ENCODE data around the gene PIGQ.

DNA sequence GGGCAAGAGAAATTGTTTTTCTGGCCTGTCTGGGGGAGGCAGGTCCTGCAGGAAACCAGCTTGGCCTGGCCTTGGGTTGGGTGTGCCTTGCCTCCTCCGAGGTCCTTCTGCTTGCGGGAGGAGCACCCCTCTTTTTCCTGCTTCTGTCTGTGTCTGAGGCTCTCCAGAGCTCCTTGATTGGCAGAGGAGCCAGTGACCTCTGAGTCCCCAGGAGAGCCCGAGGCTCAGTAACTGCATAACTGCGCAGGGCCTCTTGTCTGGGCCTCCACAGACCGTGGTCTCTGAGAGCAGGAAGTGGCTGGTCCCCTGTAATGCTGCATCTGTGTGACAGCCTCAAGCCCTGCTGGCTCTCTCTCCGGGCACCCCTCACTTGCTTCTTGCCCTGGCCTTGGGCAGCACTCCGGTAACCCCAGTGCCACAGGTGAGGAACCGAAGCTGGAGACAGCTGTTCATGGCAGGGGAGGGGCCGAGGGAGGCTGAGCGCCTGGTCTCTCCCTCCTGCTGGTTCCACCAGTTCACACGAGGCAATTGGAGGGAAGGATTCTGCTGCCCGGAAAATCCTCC lies 40.7 kb upstream of the PIGQ start:
- TF ChIP-seq POLR2A (IDR thresholded peaks at IDR 0.05) = peak; percentile 25
- TF ChIP-seq, protein P1, sequence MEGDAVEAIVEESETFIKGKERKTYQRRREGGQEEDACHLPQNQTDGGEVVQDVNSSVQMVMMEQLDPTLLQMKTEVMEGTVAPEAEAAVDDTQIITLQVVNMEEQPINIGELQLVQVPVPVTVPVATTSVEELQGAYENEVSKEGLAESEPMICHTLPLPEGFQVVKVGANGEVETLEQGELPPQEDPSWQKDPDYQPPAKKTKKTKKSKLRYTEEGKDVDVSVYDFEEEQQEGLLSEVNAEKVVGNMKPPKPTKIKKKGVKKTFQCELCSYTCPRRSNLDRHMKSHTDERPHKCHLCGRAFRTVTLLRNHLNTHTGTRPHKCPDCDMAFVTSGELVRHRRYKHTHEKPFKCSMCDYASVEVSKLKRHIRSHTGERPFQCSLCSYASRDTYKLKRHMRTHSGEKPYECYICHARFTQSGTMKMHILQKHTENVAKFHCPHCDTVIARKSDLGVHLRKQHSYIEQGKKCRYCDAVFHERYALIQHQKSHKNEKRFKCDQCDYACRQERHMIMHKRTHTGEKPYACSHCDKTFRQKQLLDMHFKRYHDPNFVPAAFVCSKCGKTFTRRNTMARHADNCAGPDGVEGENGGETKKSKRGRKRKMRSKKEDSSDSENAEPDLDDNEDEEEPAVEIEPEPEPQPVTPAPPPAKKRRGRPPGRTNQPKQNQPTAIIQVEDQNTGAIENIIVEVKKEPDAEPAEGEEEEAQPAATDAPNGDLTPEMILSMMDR (IDR thresholded peaks at IDR 0.05) = no peak
- no peak for TF ChIP-seq POLR2AphosphoS5 (IDR thresholded peaks at IDR 0.05)

Measured in transverse colon (tissue), 4 donors.